Muscle of back (tissue), 11 donors: Measurements from ENCODE around the gene SNX25. TPM values are rescaled to one million over a fixed set of nuclear protein-coding genes. Genes with fewer than 3 reads are reported as not detected.
"Not testable (repeated sequence)": the region's sequence is repeated elsewhere in the genome, so short reads cannot be mapped to it uniquely, and the experiment has no call there.

Source experiments
- DNase-seq, 3 donors: peaks; one replicate each; pipeline versions ENCODE4 v3.0.0 to v3.0.0-alpha.2; 2013
- polyA plus RNA-seq, 10 donors: library from polyadenylated mRNA; unstranded; fragments of 120-200 nt; gene quantifications; one replicate each; pipeline ENCODE4 v1.2.1, GENCODE V29; 2013; ENCODE audit not compliant: insufficient read length in 10 of 10

SNX25 gene
- polyA plus RNA-seq, 10 donors, result 7.2 to 11.8 (median 8.2) TPM

DNA sequence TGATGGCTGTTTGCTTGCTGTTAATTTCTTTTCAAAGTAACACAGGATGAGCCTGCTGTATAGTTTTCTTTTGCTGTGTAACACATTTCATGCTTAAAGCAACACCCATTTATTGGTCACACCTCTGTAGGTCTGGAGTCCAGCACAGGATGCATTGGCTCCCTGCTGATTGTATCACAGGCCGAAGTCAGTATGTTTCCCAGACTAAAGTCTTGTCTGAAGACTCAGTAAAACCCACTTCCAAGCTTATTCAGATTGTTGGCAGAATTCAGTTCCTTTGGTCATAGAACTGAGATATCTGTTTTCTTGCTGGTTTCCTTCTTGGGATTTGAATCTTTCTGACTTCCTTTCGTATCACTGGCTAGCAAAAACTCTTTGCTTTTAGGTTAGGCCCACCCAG lies 132.0 kb downstream of the SNX25 start:
- no peak for DNase-seq

DNA sequence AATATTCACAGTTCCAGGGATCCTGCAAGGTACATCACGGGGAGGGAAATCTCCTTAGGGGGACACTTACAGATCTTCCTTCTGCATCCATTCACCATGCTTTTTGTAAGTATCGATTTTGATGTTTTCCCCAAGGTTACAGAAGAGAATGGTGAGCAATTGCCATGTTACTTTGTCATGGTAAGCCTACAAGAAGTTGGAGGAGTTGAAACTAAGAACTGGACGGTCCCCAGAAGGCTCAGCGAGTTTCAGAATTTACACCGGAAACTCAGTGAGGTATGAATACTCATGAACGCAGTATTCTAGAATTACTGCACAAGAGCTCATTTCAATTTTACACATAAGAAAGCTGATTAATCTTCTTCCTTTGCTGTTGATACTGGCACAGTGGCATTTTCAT lies 132.4 kb downstream of the SNX25 start:
- no peak for DNase-seq

DNA sequence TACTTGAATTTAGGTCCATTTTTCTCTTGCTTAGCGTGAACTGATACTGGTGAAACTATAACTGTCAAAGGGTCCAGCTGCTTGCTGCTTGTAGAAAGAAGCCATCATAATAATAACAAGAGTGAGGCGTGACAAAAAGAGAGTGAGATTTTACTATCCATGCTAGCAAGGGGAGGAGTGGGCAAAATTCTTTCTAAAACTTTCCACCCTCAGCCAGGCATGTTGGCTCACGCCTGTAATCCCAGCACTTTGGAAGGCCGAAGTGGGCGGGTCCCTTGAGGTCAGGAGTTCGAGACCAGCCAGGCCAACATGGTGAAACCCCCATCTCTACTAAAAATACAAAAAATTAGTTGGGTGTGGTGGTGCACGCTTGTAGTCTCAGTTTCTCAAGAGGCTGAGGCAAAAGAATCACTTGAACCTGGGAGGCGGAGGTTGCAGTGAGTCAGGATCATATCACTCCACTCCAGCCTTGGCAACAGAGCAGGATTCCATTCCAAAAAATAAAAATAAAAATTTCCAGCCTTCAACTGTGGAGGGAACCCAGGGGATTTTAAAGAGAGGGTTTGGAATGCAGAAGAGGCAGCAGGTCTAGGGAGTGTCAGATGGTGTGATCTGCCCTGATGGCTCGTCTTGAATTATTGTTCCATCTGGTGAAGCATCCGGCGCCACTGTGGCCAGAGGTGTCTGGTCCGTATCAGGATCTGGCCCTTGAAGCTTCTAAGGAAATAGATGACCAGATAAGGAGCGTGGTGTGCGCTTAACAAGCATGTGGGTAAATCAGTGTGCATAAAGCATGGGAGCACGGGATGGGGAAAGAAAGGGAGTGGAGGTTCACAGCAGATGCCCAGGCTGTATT lies 134.6 kb downstream of the SNX25 start:
- DNase-seq, result peak; percentile 18 to 38 (median 35)

DNA sequence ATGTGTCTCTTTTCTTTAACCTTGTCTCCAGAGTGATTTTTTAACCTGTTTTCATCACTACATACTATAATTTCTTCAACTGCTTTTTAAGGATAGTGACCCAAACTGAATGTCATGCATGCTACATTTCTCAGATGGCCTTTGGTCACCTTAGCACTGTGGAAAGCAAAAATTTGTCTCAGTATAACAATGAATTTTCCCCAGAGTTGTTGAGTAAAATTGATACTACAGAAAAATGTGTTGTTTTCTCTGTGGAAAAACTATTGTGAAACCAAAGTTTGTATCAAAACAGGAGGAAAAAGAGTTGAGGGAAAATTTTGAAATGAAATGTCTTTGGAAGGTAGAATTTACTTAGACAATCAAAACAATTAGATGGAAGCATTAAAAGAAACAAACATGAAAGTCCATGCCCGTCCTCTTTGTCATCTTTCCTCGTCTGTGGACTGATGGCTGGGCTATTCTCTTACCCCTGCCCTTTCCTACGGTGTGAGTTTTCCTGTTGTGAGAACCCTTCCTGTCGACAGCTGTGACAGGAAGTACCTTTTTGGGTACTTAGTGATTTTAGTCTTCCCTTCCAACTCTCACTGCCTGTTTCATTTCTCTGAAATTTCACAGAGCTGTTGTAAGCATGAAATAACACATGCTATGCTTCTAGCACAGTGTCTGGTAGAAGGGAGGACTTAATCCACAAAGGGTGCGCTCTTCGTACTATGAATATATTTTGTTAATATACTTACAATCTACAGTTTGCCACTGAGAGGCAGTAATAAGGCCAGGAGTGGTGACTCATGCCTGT lies 135.5 kb downstream of the SNX25 start:
- DNase-seq, result no peak

DNA sequence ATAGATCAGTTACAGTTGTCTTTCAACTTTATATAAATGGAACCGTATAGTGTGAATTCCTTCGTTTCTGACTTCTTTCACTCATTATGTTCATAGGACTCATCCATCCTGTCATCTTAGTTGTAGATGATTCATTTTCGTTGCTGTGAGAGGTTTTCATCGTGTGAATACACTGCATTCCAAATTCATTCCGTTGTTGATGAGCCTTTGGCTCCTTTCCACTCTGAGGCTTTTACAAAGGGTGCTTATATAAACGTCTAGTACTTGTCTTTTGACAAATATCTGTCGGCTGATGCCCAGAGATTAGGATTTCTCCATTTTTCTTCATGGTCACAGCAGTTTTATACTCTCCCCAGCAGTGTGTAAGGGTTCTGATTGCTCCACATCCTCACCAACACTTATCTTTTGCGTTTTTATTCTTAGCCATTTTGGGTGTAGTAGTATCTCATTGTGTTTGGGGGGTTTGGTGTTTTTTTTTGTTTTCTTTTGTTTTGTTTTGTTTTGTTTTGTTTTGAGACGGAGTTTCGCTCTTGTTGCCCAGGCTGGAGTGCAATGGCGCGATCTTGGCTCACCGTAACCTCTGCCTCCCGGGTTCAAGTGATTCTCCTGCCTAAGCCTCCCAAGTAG lies 137.7 kb downstream of the SNX25 start:
- DNase-seq, result no peak

DNA sequence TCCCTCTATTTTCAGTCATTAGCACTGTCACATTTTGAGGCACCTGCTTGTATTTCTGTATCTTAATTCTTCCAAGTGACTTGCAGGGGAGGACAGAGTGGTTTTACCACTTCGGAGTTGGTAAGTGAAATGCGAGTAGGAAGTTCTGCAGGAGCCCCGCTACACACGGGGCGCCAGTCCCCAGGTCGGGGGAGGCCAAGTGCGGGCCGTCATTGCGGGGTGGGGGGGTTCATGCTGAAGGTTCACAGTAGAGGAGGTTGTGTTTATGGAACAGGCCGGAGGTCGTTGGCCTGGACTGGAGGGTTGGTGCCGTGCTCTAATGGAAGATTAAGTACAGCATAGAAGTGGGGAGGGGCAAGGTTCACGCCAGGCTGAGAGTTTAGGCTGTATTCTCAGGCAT lies 142.3 kb downstream of the SNX25 start:
- DNase-seq, result no peak

DNA sequence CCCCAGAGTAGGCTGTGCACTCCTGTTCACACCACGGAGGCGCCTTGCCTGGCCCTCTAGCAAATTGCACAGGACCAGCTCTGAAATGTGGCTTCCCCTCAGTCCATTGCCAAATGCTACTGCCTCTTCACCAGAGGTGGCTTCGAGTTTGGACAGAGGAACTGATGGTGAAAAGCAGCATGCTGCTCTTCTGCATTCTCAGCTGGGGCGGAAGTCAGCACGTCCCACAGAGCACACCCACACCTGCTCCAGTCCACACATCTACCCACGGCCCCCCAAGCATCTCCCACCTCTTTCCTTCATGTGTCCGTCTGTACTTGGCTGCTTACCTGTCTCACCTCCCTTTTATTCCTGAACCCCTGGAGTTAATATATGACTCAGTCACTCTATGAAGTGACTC lies 142.8 kb downstream of the SNX25 start:
- no peak for DNase-seq

DNA sequence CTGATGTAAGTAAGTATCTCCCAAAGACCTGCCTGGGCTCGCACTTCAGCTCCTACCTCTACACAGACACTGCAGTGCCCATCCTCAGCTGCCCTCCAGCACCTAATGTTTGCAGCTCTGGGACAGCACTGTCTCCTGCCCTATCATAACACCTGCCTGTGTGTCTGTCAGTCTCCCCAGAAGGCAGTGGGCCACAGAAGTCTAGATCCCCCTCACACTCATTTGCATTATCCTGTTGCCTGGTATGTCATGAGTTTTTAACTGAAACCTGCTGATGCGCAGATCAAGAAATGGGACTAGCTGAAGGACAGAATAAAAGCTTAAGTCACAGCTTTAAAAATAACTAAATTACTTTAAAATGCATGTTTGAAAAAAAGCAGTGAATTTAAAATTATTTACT lies 143.3 kb downstream of the SNX25 start:
- DNase-seq, result no peak

DNA sequence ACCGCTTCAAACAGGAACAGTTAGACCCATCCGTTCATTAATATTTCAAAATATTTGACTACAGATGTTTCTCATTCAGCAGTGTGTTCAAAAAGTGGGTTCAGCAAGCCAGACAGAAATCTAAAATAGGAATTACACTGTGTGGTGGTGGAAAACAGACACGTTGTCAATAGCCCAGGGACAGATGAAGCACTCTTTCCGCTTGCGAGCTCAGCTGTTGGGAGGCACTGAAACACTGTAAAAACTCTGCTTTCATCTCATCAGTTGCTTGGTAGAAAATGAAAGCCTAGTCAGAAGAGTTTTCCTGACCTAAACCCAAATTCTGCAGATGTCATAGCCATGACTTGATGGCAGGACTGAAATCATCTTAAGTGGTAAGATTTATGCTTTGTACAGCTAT lies 147.8 kb downstream of the SNX25 start:
- DNase-seq, result peak in 2 of 3 donors; percentile 54 to 73

DNA sequence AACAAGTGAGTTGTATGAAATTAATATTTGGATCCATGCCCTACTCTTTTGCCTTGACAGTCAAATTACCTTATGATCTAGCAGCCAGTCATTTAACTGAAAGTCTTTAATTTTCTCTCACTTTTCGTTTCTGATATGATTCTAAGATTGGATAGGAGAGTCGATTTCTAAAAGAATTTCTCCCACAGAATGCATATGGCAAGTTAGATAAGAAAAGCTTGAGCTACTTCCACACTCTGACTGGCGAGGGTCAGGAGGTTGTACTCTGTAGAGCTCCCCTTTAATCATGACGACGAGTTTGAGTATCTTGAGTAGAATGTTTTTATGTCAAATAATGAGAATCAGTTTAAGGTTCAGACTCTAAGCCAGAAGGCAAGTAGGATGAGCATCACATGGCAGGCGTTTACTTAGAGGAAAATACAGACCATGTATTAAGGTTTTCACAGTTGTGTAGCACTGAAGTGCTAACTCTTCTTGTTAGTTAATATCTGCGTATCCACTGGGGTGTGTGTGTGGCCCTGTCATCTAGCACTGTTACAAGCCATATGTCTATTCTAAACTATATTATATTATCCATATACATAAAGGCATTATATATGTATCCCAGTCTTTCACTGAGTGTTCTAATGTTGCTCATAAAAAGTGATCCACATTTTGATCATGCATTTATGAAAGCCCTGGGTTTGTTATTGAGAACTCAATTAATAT lies 148.5 kb downstream of the SNX25 start:
- DNase-seq, result no peak

DNA sequence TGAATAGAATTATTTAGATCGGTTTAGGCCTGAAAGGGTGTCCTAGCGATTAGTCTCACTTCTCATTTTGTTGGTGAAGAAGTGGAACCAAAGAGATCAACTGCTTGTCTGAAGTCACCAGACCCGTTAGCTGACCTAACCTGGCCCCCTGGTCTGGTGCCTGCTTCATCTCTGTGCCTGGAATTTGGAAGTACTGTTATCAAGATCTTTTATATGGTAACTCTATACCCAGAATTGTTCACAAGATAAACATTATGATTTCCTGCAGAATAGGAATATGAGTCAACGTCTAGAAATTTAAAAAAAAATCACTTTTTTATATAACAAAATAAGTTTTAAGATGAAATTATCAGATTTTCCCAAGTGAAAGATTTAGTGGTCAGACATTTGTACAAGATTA lies 149.1 kb downstream of the SNX25 start:
- no peak for DNase-seq

DNA sequence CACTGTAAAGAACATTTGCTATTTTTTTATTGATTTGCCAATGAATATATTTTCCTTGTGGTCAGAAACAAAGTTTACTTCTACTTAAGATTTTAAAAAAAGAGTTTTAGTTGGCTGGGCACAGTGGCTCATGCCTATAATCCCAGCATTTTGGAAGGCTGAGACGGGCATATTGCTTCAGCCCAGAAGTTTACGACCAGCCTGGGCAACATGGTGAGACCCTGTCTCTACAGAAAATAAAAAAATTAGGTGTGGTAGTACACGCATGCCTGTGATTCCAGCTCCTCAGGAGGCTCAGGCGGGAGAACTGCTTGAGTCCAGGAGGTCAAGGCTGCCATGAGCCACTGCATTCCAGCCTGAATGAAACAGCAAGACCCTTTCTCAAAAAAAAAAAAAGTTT lies 149.6 kb downstream of the SNX25 start:
- no peak for DNase-seq

DNA sequence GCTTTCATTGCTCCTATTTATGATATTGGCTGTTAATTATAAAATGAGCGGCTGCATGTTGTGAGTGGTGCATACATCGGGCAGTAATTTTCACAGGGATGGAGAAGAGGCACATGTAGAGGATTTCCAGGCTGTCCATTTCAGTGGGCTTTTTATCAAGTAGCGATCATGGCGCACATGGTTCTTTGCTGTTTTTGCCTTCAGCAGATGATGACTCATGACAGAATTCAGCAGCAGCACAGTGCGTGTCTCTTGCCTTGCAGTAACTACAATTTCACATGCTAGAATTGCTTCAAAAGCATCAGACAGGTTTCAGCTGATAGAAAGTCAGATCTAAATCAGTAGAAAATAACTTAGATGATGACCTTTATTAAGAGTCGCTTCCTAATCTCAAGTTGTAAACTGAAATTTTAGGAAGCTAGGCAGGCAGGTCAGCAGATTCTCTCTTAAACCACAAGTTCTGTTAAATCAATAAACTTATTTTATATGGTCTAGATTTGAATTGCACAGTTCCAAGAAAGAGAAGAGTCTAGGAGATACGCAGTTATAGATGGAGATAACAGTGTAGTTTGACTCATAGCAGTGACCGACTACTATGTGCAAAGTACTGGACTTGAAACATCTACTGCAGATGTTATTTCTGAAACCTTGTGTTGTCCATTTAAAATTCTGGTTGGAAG lies 150.5 kb downstream of the SNX25 start:
- no peak for DNase-seq

DNA sequence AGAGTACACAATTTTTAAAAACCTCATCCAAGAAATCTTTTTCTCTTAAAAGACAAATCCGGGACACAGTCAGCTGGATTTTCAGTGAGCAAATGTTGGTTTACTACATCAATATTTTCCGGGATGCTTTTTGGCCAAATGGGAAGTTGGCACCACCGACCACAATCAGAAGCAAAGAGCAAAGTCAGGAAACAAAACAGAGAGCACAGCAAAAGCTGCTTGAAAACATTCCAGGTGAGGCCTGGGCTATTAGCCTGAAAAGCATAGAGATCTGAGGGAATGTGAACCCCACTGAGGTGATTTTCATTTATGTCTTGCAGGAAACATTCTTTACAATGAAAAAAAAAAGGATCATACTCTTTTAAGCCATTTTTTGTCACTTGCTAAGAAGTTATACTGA lies 152.5 kb downstream of the SNX25 start:
- DNase-seq, result no peak

DNA sequence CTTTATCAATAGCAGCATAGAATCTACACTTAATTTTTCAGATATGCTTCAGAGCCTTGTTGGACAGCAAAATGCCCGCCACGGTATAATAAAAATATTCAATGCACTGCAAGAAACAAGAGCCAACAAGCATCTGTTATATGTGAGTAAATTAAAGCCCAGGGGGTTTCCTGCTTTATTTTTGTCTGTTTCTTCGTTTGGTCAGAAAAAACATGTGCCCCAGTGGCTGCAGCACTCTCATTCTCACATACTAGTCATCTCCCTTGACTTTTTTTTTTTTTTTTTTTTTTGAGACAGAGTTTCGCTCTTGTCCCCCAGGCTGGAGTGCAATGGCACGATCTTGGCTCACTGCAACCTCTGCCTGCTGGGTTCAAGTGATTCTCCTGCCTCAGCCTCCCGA lies 153.2 kb downstream of the SNX25 start:
- DNase-seq, result not testable (repeated sequence)

DNA sequence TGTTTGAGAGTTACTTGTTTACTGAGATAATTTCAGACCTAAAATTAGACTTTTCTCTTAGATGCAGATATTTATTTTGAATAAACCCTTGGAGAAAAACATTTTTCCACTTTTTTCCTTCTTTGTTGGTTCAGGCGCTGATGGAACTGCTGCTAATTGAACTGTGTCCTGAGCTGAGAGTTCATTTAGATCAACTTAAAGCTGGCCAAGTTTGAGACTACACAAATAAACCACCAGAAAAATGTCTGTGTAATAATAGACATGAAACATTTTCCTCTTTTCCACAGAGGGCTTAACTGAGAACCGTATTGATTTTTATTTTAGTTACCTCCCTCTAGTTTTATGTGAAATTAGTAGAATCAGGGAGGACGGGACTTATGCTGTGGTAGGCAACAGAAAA lies 153.9 kb downstream of the SNX25 start:
- DNase-seq, result no peak

DNA sequence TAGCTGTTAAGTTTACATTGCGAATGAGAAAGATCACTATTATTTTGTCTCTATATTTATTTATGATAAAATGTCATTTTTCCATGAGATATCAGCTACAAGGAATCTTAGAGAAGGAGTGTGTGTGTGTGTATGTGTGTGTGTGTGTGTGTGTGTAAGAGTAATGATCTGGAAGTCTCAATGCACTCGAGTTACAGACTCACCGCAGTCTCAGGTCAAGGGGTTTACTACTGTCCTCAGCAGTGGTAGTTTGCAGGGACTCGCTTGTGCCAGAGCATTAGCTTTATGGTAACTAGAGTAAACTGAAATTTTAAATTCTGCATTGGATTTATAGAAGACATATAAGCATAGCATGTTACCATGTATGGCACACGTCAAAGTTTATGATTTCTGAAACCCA lies 155.5 kb downstream of the SNX25 start:
- DNase-seq, result no peak

DNA sequence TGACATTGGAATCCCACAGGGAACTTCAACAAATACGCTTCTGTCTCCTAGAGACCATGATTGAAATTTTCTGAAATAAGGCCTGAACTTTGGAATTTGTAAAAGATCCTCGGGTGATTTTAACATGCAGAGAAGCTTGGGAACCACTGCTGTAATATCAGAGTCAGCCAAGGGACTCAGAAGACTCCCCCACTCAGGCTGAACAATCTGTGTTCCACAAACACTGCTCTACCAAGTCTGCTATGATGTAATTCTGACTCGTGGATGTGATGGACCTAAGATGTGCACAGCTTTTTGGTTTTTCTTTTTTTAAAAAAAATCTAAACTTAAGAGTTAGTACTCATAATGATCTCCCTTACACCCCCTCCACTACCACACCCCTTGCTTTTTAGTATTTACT lies 160.3 kb downstream of the SNX25 start:
- DNase-seq, result no peak

DNA sequence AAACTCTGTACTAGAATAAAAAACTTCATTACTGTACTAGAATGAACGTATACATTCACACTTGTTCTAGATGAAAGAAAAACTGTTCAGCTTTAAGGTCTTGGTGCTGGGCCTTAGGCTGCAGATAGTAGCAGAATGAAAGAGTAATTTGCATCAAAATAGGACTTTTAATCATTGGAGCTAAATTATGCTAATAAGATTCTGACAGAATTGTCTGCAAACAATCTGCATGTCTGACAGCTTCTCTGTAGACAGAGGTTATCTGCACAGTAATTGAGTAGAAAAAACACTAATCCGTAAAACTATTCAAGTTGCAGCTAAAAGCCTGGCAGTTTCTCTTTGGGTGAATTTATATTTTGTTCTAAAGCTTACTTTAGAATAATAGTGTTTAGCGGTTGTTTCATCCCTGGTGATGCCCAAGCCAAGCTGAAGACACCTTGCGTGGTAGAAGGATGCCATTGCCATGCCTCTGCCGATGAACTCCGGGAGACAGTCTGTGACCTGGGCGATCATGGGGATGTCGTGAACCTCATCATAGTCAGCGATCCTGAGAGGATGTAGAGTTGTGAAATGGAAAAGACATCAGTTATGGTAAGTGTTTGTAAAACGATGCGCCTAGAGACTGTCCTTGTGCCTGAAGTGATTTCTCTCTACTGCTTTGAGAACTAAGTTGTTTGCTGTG lies 161.0 kb downstream of the SNX25 start:
- no peak for DNase-seq

DNA sequence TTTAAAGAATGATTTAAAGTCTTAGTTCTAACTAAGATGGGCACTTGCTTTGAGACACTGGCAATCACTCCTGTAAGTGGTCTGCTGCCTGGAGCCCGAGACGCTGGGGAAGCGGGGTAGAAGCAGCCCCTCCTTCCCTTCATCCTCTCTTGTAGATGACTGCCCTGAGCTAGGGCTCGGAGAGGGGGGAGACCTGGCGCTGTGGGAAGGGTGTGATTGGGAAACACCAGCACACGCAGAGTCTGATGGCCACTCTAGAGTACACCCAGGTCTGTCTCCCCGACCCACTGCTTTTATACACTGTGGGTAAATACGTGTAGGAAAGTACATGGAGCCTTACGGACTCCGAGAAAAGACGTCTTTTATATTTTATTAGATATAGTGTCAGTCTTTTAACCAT lies 162.3 kb downstream of the SNX25 start:
- no peak for DNase-seq

DNA sequence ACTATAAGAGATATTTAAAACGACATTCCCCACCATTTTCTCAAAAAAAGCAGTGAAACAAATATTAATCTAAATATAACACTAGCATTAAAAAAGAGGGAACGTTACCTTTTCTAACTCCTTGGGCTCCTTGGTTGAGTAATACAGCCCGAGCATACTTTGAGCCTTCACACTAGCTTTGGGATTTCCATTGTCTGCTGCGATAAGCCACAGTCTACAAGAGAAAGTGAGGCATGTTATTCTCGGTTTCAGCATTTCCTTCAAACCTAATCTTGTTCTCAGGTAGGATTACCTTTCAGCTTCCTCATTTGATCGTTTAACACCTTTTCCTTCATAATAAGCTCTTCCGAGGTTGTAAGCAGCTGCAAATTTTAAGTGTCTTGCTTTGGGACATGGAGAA lies 164.6 kb downstream of the SNX25 start:
- DNase-seq, result no peak
